PC-9 (cell line): ENCODE results near the gene GALNT16. TPM values are rescaled to one million over a fixed set of nuclear protein-coding genes. Genes with fewer than 3 reads are reported as not detected.
"Not testable (repeated sequence)": the region's sequence is repeated elsewhere in the genome, so short reads cannot be mapped to it uniquely, and the experiment has no call there.

Source experiments
- Bru-seq: library from RNA; stranded (reverse); fragments of 400-500 nt; gene quantifications from one replicate; lab custom pipeline; 2021; lab: Mats Ljungman, UMichigan
- BruChase-seq, 2 experiments: library from RNA; stranded (reverse); fragments of 400-500 nt; gene quantifications; one replicate each; lab custom pipeline; 2021; lab: Mats Ljungman, UMichigan
- BruUV-seq: library from RNA; stranded (reverse); fragments of 400-500 nt; replicated peaks from 2 replicates; lab custom pipeline; 2021; lab: Mats Ljungman, UMichigan
- CTCF ChIA-PET: fragments of 300-600 bp; sonication (Branson Sonifier 250); formaldehyde crosslinking; loops from one replicate; lab custom pipeline; 2022; ENCODE audit warnings: antibody characterized with exemption; lab: Charles Lee
- POLR2A ChIA-PET: fragments of 300-600 bp; sonication (Branson Sonifier 250); formaldehyde crosslinking; loops from one replicate; lab custom pipeline; 2022; ENCODE audit warnings: antibody characterized with exemption; ENCODE audit not compliant: unreplicated experiment; lab: Charles Lee
- DNase-seq, 2 experiments: peaks; one replicate each; pipeline versions ENCODE4 v3.0.0 to v3.0.0-alpha.2; 2015 to 2022; ENCODE audit warnings: mixed read lengths in 1 of 2
- H2AFZ ChIP-seq: fragments of 200-600 bp; sonication (generic); 2 replicates; pipeline ENCODE4 v1.8.1; 2017; ENCODE audit warnings: antibody characterized with exemption
- H3F3A ChIP-seq: fragments of 200-600 bp; sonication (generic); 2 replicates; pipeline ENCODE4 v1.8.1; 2017; ENCODE audit warnings: antibody characterized with exemption, mild to moderate bottlenecking, low read depth; ENCODE audit not compliant: insufficient read depth
- H3K27ac ChIP-seq: fragments of 200-600 bp; sonication (generic); 2 replicates; pipeline ENCODE4 v1.6.1; 2016; ENCODE audit warnings: mixed run types
- H3K27me3 ChIP-seq: fragments of 200-600 bp; sonication (generic); 2 replicates; pipeline ENCODE4 v1.6.1; 2016; ENCODE audit warnings: low read depth, mixed run types; ENCODE audit not compliant: insufficient read depth
- H3K36me3 ChIP-seq: fragments of 200-600 bp; sonication (generic); 2 replicates; pipeline ENCODE4 v1.6.1; 2016; ENCODE audit warnings: low read depth, mixed run types
- H3K4me1 ChIP-seq: fragments of 200-600 bp; sonication (generic); replicated peaks from 2 replicates; pipeline ENCODE4 v1.6.1; 2016; ENCODE audit warnings: mixed run types; ENCODE audit not compliant: insufficient read depth
- H3K4me2 ChIP-seq: fragments of 200-600 bp; sonication (generic); 2 replicates; pipeline ENCODE4 v1.6.1; 2017; ENCODE audit warnings: mixed run types
- H3K4me3 ChIP-seq: fragments of 200-600 bp; sonication (generic); 2 replicates; pipeline ENCODE4 v1.6.1; 2016; ENCODE audit warnings: mixed run types
- H3K79me2 ChIP-seq: fragments of 200-600 bp; sonication (generic); 2 replicates; pipeline ENCODE4 v1.6.1; 2017; ENCODE audit warnings: low read depth, mixed run types
- H3K9me2 ChIP-seq: fragments of 200-600 bp; sonication (generic); 2 replicates; pipeline ENCODE4 v1.8.1; 2017; ENCODE audit warnings: mild to moderate bottlenecking; ENCODE audit not compliant: insufficient read depth
- H3K9me3 ChIP-seq: fragments of 200-600 bp; sonication (generic); 2 replicates; pipeline ENCODE4 v1.8.1; 2016; ENCODE audit warnings: low read depth; ENCODE audit not compliant: insufficient read depth
- H4K20me1 ChIP-seq: fragments of 200-600 bp; sonication (generic); 2 replicates; pipeline ENCODE4 v1.8.1; 2017; ENCODE audit not compliant: insufficient read depth
- CTCF ChIP-seq: fragments of 200-600 bp; sonication (generic); conservative IDR thresholded peaks from 2 replicates; pipeline ENCODE4 v1.6.1; 2017; ENCODE audit warnings: mixed run types, antibody characterized with exemption, mild to moderate bottlenecking, moderate library complexity
- EZH2 ChIP-seq: fragments of 200-600 bp; sonication (generic); IDR thresholded peaks from 2 replicates; pipeline ENCODE4 v1.8.0; 2017; ENCODE audit warnings: antibody characterized with exemption, low read depth
- intact Hi-C: fragments of 100-400 bp; cut with micrococcal nuclease; formaldehyde crosslinking; loops from one replicate; pipeline ENCODE4 v1.10.0; 2022; ENCODE audit not compliant: unreplicated experiment
- long read RNA-seq: library from polyadenylated mRNA; stranded (forward); transcript quantifications from one replicate; pipeline ENCODE4 v2.0.0, GENCODE V29; 2022
- total RNA-seq: library from RNA; stranded (reverse); gene quantifications from 2 replicates; pipeline ENCODE4 v1.2.3, GENCODE V29; 2021

GALNT16 gene
- total RNA-seq = 16.3 and 22.8 TPM in 2 replicates
- Bru-seq, nascent RNA = percentile 51 among the genes with signal in this experiment
- BruChase-seq, experiment 1, labeled RNA remaining after a 2-hour chase = percentile 54 among the genes with signal in this experiment
- percentile 64 among the genes with signal in this experiment for BruChase-seq, experiment 2, labeled RNA remaining after a 6-hour chase
- long read RNA-seq, partial matches to known transcripts = 0 of 9 reads
- long read RNA-seq, other reads (novel, unspliced or antisense) = 9 of 9 reads

GRCh38 chr14:69259527-69260189 lies at the start of gene GALNT16:
Gene GALNT16, plus strand, starts transcription at chr14:69260158. Its CDS starts 133 bp downstream, at chr14:69260291.
- CTCF ChIA-PET = interaction anchor here (0.6 kb wide), 2 partner anchors 1835 to 1863 kb away, joined by 4 to 7 read pairs; no protein-coding TSS in a partner anchor
- Histone ChIP-seq H3K4me2 (no peak within 1 kb of the TSS), H2AFZ (no peak within 1 kb of the TSS), H3K4me1 (no peaks in the 10 kb centered on the region), H3K79me2 (no peaks in the 10 kb centered on the region), H3F3A (no peaks in the 10 kb centered on the region), H3K27me3 (peaks cover 20% of the 10 kb centered on the region; the same call in 1 of the 2 replicates), H3K27ac (no peak within 1 kb of the TSS), H3K9me2 (no peaks in the 10 kb centered on the region), H3K9me3 (no peaks in the 10 kb centered on the region), H3K4me3 (no peak within 1 kb of the TSS), H3K36me3 (no peaks in the 10 kb centered on the region), H4K20me1 (no peaks in the 10 kb centered on the region)
- intact Hi-C loops = loop anchor here (5.0 kb wide), 1 partner anchor 1883 kb away; no protein-coding TSS in a partner anchor
- no TSS peak for BruUV-seq
- POLR2A ChIA-PET = interaction anchor here (0.5 to 0.6 kb wide), 2 partner anchors 793 to 1858 kb away, joined by 6 to 10 read pairs; no protein-coding TSS in a partner anchor
- DNase-seq = peak in 1 of 2 experiments; percentile 44
- TF ChIP-seq EZH2 (no peak), CTCF (no peak)

- Histone ChIP-seq H3K4me2 (no peak overlapping the region), H4K20me1 (no peaks in the 10 kb centered on the region), H3K79me2 (no peaks in the 10 kb centered on the region), H2AFZ (no peak overlapping the region), H3K27ac (no peak overlapping the region), H3K9me3 (no peaks in the 10 kb centered on the region; the same call in 1 of the 2 replicates), H3F3A (no peaks in the 10 kb centered on the region; the same call in 1 of the 2 replicates), H3K9me2 (no peaks in the 10 kb centered on the region), H3K4me3 (no peak overlapping the region), H3K4me1 (no peaks in the 10 kb centered on the region), H3K36me3 (no peaks in the 10 kb centered on the region), H3K27me3 (no peaks in the 10 kb centered on the region)
- CTCF ChIA-PET = no interaction called here
- TF ChIP-seq CTCF (no peak), EZH2 (no peak)
- no TSS peak for BruUV-seq
- DNase-seq = no peak
- intact Hi-C loops = no loop called here
- POLR2A ChIA-PET = no interaction called here
These were observed 45.6 kb upstream of the GALNT16 start for GRCh38 chr14:69214393-69214792.

- H2AFZ ChIP-seq, intact Hi-C loops, H3F3A ChIP-seq, H4K20me1 ChIP-seq, H3K36me3 ChIP-seq, BruUV-seq, H3K9me2 ChIP-seq, POLR2A ChIA-PET, DNase-seq, H3K79me2 ChIP-seq, H3K4me1 ChIP-seq, H3K27ac ChIP-seq, H3K4me3 ChIP-seq, H3K9me3 ChIP-seq, H3K4me2 ChIP-seq, H3K27me3 ChIP-seq, CTCF ChIA-PET: not testable (repeated sequence)
These were observed 42.3 kb upstream of the GALNT16 start for GRCh38 chr14:69217663-69218062.
